Vagina (tissue), 2 donors: ENCODE data around the gene EVX1. TPM values are rescaled to one million over a fixed set of nuclear protein-coding genes. Genes with fewer than 3 reads are reported as not detected.

ENCODE experiments used
- DNase-seq, 2 donors: peaks; one replicate each; pipeline ENCODE4 v3.0.0-alpha.2; 2017; ENCODE audit errors: extremely low spot score in 2 of 2
- H3K27ac ChIP-seq: fragments of 200-600 bp; sonication (generic); one replicate; pipeline ENCODE4 v1.5.1; 2019
- H3K27me3 ChIP-seq: fragments of 200-600 bp; sonication (generic); one replicate; pipeline ENCODE4 v1.5.1; 2019
- H3K36me3 ChIP-seq, 2 donors: fragments of 200-600 bp; sonication (generic); one replicate each; pipeline ENCODE4 v1.5.1; 2017 to 2019
- H3K4me1 ChIP-seq: fragments of 200-600 bp; sonication (generic); one replicate; pipeline ENCODE4 v1.5.1; 2019
- H3K4me3 ChIP-seq, 2 donors: fragments of 200-600 bp; sonication (generic); 1 replicate in 1 of 2; 2 replicates in 1 of 2; pipeline ENCODE4 v1.5.1; 2016 to 2019
- H3K9me3 ChIP-seq: fragments of 200-600 bp; sonication (generic); one replicate; pipeline ENCODE4 v1.5.1; 2019
- CTCF ChIP-seq, 3 experiments: fragments of 450-650 bp in 2 of 3; fragments of 200-600 bp in 1 of 3; sonication (generic) in 1 of 3; IDR thresholded peaks; one replicate each; pipeline ENCODE4 v1.5.1; 2017 to 2019; ENCODE audit warnings: antibody characterized with exemption in 3 of 3, mild to moderate bottlenecking in 2 of 3, moderate library complexity in 2 of 3
- POLR2A ChIP-seq, 2 donors: fragments of 450-650 bp; IDR thresholded peaks; one replicate each; pipeline ENCODE4 v1.6.1; 2017; ENCODE audit warnings: antibody characterized with exemption in 2 of 2, mild to moderate bottlenecking in 2 of 2, moderate library complexity in 2 of 2
- POLR2AphosphoS5 ChIP-seq, 2 donors: sonication (generic); formaldehyde crosslinking; IDR thresholded peaks; one replicate each; pipeline ENCODE4 v1.9.0; 2017; ENCODE audit warnings: antibody characterized with exemption in 2 of 2, mild to moderate bottlenecking in 2 of 2, low read depth in 1 of 2; ENCODE audit not compliant: insufficient read depth in 1 of 2
- intact Hi-C: fragments of 100-400 bp; cut with DNase I; formaldehyde crosslinking; loops from one replicate; pipeline ENCODE4 v1.15.1; 2023
- total RNA-seq: library from RNA; depleted of rRNA; stranded (reverse); fragments of >200 nt; gene quantifications from one replicate; pipeline ENCODE4 v1.2.3, GENCODE V29; 2016

EVX1 gene
- total RNA-seq, 1 donor from 2014 or later = 2.5 TPM

GRCh38 chr7:27210441-27211083 lies 32.0 kb upstream of the EVX1 start:
- Histone ChIP-seq H3K9me3 (no peaks in the 10 kb centered on the region), H3K4me1 (peaks cover 57% of the 10 kb centered on the region), H3K36me3 (no peaks in the 10 kb centered on the region), H3K4me3 (peak overlapping the region; percentile 30 to 39), H3K27ac (peak overlapping the region; percentile 93), H3K27me3 (no peaks in the 10 kb centered on the region)
- DNase-seq = peak; percentile 64 to 67
- no peak for TF ChIP-seq POLR2A (IDR thresholded peaks at IDR 0.05)
- peak in 1 of 2 donors; percentile 67 for TF ChIP-seq POLR2AphosphoS5 (IDR thresholded peaks at IDR 0.05; ENCODE audit: insufficient read depth in 1 of 2, low read depth in 1 of 2)
- peak; percentile 36 to 89 (median 81) for TF ChIP-seq CTCF (IDR thresholded peaks at IDR 0.05)
- intact Hi-C loops = no loop called here

- Histone ChIP-seq H3K9me3 (no peaks in the 10 kb centered on the region), H3K27me3 (no peaks in the 10 kb centered on the region), H3K4me3 (peak overlapping the region; percentile 30 to 39), H3K27ac (no peak overlapping the region), H3K4me1 (peaks cover 57% of the 10 kb centered on the region), H3K36me3 (no peaks in the 10 kb centered on the region)
- intact Hi-C loops = no loop called here
- DNase-seq = peak in 1 of 2 donors; percentile 12
- no peak for TF ChIP-seq CTCF (IDR thresholded peaks at IDR 0.05)
- TF ChIP-seq POLR2AphosphoS5 (IDR thresholded peaks at IDR 0.05; ENCODE audit: insufficient read depth in 1 of 2, low read depth in 1 of 2) = no peak
- no peak for TF ChIP-seq POLR2A (IDR thresholded peaks at IDR 0.05)
Observed at GRCh38 chr7:27211084-27211446, 31.5 kb upstream of the EVX1 start.

- no peaks in the 10 kb centered on the region for H3K36me3 ChIP-seq
- H3K9me3 ChIP-seq = no peaks in the 10 kb centered on the region
- TF ChIP-seq POLR2A (IDR thresholded peaks at IDR 0.05) = no peak
- TF ChIP-seq POLR2AphosphoS5 (IDR thresholded peaks at IDR 0.05; ENCODE audit: insufficient read depth in 1 of 2, low read depth in 1 of 2) = no peak
- TF ChIP-seq CTCF (IDR thresholded peaks at IDR 0.05) = no peak
- H3K4me1 ChIP-seq = peaks cover 54% of the 10 kb centered on the region
- H3K4me3 ChIP-seq = no peak overlapping the region
- H3K27me3 ChIP-seq = no peaks in the 10 kb centered on the region
- intact Hi-C loops = no loop called here
- peak in 1 of 2 donors; percentile 27 for DNase-seq
- H3K27ac ChIP-seq = peak overlapping the region; percentile 76
Observed at GRCh38 chr7:27211764-27212204, 30.8 kb upstream of the EVX1 start.

GRCh38 chr7:27212497-27213432 lies 29.8 kb upstream of the EVX1 start:
- H3K36me3 ChIP-seq = no peaks in the 10 kb centered on the region
- peak; percentile 65 to 81 for DNase-seq
- peak overlapping the region; percentile 76 for H3K27ac ChIP-seq
- TF ChIP-seq CTCF (IDR thresholded peaks at IDR 0.05) (no peak), POLR2AphosphoS5 (IDR thresholded peaks at IDR 0.05; ENCODE audit: insufficient read depth in 1 of 2, low read depth in 1 of 2) (no peak), POLR2A (IDR thresholded peaks at IDR 0.05) (no peak)
- intact Hi-C loops = no loop called here
- peaks cover 50% of the 10 kb centered on the region for H3K4me1 ChIP-seq
- peak overlapping the region in 1 of 2 donors; percentile 12 for H3K4me3 ChIP-seq
- H3K9me3 ChIP-seq = no peaks in the 10 kb centered on the region
- H3K27me3 ChIP-seq = no peaks in the 10 kb centered on the region
